Tibial nerve (tissue), 4 donors: ENCODE results near the gene NAIF1. TPM values are rescaled to one million over a fixed set of nuclear protein-coding genes. Genes with fewer than 3 reads are reported as not detected.
"Not testable (repeated sequence)": the region's sequence is repeated elsewhere in the genome, so short reads cannot be mapped to it uniquely, and the experiment has no call there.

Experiments
- DNase-seq, 2 donors: peaks; one replicate each; pipeline ENCODE4 v3.0.0-alpha.2; 2019; ENCODE audit warnings: low spot score in 2 of 2
- H3K27ac ChIP-seq, 4 donors: fragments of 200-600 bp; sonication (generic) in 3 of 4; one replicate each; pipeline ENCODE4 v1.5.1; 2017 to 2019; ENCODE audit warnings: mild to moderate bottlenecking in 1 of 4
- H3K27me3 ChIP-seq, 2 donors: fragments of 200-600 bp; sonication (generic) in 1 of 2; one replicate each; pipeline versions ENCODE4 v1.5.1 to v1.6.0; 2017 to 2019
- H3K36me3 ChIP-seq, 3 donors: fragments of 200-600 bp; sonication (generic); one replicate each; pipeline ENCODE4 v1.5.1; 2018 to 2019
- H3K4me1 ChIP-seq, 4 donors: fragments of 200-600 bp; sonication (generic) in 3 of 4; one replicate each; pipeline ENCODE4 v1.5.1; 2017 to 2019
- H3K4me3 ChIP-seq, 4 donors: fragments of 200-600 bp; sonication (generic) in 3 of 4; one replicate each; pipeline ENCODE4 v1.5.1; 2017 to 2019; ENCODE audit warnings: mild to moderate bottlenecking in 1 of 4, moderate library complexity in 1 of 4
- H3K9me3 ChIP-seq, 4 donors: fragments of 200-600 bp; sonication (generic) in 3 of 4; one replicate each; pipeline ENCODE4 v1.5.1; 2017 to 2019
- EP300 ChIP-seq, 2 donors: sonication (generic); formaldehyde crosslinking; IDR thresholded peaks; one replicate each; pipeline ENCODE4 v1.6.1; 2017; ENCODE audit warnings: antibody characterized with exemption in 2 of 2, mild to moderate bottlenecking in 1 of 2
- POLR2A ChIP-seq, 2 donors: fragments of 450-650 bp; IDR thresholded peaks; one replicate each; pipeline ENCODE4 v1.6.1; 2017; ENCODE audit warnings: antibody characterized with exemption in 2 of 2, mild to moderate bottlenecking in 2 of 2, moderate library complexity in 2 of 2
- WGBS, 2 donors: methylation state at CpG; one replicate each; pipeline ENCODE4 v1.1.5; 2018; 5-methylcytosine and 5-hydroxymethylcytosine counted together
- total RNA-seq, 4 donors: library from RNA; depleted of rRNA; stranded (reverse); fragments of >200 nt; gene quantifications; one replicate each; pipeline ENCODE4 v1.1.0, GENCODE V29; 2016
- TF ChIP-seq, protein P1 (sequence below), 5 experiments: fragments of 200-600 bp in 3 of 5; fragments of 450-650 bp in 2 of 5; sonication (generic) in 3 of 5; IDR thresholded peaks; one replicate each; pipeline ENCODE4 v1.5.1; 2016 to 2019; ENCODE audit warnings: antibody characterized with exemption in 5 of 5, mild to moderate bottlenecking in 3 of 5, moderate library complexity in 2 of 5

NAIF1 gene
- total RNA-seq, 4 donors from 2014 or later = 5.4 to 11.2 (median 8.1) TPM

DNA sequence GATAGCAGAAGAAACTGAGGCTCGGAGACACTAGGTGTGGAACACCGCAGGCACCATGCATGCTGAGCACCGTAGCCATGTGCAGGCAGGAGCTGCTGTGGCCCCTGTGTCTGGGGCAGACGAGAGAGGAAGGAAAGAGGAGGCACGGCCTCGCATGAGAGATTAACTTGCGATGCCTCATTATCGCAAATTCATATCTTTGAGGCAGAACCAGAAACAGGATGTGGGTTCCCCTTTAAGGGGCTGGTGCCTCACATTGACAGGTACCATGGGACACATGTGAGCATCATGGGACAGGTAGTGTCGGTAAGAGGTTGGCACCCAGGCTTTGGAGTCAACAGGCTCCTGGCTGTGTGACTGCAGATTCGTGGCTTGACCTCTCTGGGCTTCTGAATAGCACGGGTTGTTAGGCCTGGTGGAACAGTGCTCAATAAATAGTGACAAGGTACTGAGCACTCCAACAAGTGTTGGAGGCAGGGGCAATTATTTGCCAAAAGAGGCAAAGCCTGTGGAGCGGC is 40.8 kb downstream of the NAIF1 start:
- H3K4me3 ChIP-seq = no peak overlapping the region
- H3K9me3 ChIP-seq = no peaks in the 10 kb centered on the region
- peaks cover 0 to 7% (median 2%) of the 10 kb centered on the region in 4 donors for H3K4me1 ChIP-seq
- H3K27me3 ChIP-seq = no peaks in the 10 kb centered on the region
- DNase-seq = peak in 1 of 2 donors; percentile 8
- WGBS, 2 donors = 83 to 89% methylated on average over 11 to 12 of the region's 12 CpGs
- H3K27ac ChIP-seq = peak overlapping the region in 1 of 4 donors; percentile 68
- H3K36me3 ChIP-seq = no peaks in the 10 kb centered on the region
- TF ChIP-seq POLR2A (IDR thresholded peaks at IDR 0.05) (no peak), EP300 (IDR thresholded peaks at IDR 0.05) (no peak)
- TF ChIP-seq, protein P1, sequence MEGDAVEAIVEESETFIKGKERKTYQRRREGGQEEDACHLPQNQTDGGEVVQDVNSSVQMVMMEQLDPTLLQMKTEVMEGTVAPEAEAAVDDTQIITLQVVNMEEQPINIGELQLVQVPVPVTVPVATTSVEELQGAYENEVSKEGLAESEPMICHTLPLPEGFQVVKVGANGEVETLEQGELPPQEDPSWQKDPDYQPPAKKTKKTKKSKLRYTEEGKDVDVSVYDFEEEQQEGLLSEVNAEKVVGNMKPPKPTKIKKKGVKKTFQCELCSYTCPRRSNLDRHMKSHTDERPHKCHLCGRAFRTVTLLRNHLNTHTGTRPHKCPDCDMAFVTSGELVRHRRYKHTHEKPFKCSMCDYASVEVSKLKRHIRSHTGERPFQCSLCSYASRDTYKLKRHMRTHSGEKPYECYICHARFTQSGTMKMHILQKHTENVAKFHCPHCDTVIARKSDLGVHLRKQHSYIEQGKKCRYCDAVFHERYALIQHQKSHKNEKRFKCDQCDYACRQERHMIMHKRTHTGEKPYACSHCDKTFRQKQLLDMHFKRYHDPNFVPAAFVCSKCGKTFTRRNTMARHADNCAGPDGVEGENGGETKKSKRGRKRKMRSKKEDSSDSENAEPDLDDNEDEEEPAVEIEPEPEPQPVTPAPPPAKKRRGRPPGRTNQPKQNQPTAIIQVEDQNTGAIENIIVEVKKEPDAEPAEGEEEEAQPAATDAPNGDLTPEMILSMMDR (IDR thresholded peaks at IDR 0.05) = no peak

DNA sequence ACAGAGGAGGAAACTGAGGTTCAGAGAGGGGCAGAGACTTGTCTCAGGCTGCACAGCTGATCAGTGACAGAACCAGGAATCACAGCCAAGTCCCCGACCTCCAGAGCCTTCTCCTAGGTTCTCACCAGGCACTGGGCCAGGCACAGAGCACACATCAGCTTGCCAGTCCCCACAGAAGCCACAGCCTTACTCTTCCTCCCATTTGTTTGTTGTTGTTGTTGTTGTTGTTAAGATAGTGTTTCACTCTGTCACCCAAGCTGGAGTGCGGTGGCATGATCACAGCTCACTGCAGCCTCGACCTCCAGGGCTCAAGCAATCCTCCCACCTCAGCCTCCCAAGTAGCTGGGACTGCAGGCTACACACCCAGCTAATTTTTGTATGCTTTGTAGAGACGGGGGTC is 41.4 kb downstream of the NAIF1 start:
- no peak for TF ChIP-seq POLR2A (IDR thresholded peaks at IDR 0.05)
- TF ChIP-seq EP300 (IDR thresholded peaks at IDR 0.05) = no peak
- TF ChIP-seq, protein P1 (IDR thresholded peaks at IDR 0.05) = no peak
- Histone ChIP-seq H3K36me3 (no peaks in the 10 kb centered on the region), H3K27ac (peak overlapping the region in 1 of 4 donors; percentile 68), H3K4me1 (peaks cover 0 to 6% (median 2%) of the 10 kb centered on the region in 4 donors), H3K9me3 (no peaks in the 10 kb centered on the region), H3K4me3 (no peak overlapping the region), H3K27me3 (no peaks in the 10 kb centered on the region)
- WGBS, 2 donors = 63 to 87% methylated on average over 4 of the region's 4 CpGs
- no peak for DNase-seq

DNA sequence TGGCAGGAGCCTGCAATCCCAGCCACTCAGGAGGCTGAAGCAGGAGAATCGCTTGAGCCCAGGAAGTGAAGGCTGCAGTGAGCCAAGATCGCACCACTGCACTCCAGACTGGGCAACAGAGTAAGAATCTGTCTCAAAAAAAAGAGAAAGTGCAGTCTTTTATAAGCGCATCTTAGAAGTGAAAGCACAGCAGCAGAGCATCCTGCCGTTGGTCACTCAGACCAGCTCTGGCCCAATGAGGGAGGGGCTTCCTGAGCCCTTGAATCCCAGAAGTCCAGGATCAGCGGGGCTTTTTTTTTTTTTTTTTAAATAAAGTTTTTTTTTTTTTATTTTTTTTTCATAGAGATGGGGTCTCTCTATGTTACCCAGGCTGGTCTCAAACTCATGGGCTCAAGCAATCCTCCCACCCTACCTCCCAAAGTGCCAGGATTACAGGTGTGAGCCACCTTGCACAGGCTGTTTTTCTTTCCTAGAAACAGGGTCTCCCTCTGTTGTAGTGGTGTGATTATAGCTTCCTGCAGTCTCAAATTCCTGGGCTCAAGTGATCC is 42.3 kb downstream of the NAIF1 start:
- TF ChIP-seq, protein P1 (IDR thresholded peaks at IDR 0.05) = no peak
- TF ChIP-seq POLR2A (IDR thresholded peaks at IDR 0.05) = no peak
- TF ChIP-seq EP300 (IDR thresholded peaks at IDR 0.05) = no peak
- H3K4me3 ChIP-seq = no peak overlapping the region
- no peaks in the 10 kb centered on the region for H3K27me3 ChIP-seq
- H3K36me3 ChIP-seq = no peaks in the 10 kb centered on the region
- 74 to 75% methylated on average over 5 of the region's 5 CpGs for WGBS, 2 donors
- DNase-seq = no peak
- no peak overlapping the region for H3K27ac ChIP-seq
- H3K9me3 ChIP-seq = no peaks in the 10 kb centered on the region
- H3K4me1 ChIP-seq = peaks cover 0 to 6% (median 2%) of the 10 kb centered on the region in 4 donors

DNA sequence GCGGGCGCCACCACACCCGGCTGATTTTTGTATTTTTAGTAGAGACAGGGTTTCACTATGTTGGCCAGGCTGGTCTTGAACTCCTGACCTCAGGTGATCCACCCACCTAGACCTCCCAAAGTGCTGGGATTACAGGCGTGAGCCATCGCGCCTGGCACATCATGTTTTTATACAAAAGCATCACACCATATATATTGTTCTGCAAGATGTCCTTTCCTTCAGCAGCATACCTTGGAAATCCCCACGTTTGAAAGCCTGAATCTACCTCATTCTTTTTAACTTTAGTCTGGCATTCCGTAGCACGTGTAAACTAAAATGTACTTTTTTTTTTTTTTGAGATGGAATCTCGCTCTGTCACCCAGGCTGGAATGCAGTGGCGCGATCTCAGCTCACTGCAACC is 43.4 kb downstream of the NAIF1 start:
- 83 to 87% methylated on average over 12 of the region's 12 CpGs for WGBS, 2 donors
- H3K36me3 ChIP-seq, H3K27me3 ChIP-seq: not testable (repeated sequence)

DNA sequence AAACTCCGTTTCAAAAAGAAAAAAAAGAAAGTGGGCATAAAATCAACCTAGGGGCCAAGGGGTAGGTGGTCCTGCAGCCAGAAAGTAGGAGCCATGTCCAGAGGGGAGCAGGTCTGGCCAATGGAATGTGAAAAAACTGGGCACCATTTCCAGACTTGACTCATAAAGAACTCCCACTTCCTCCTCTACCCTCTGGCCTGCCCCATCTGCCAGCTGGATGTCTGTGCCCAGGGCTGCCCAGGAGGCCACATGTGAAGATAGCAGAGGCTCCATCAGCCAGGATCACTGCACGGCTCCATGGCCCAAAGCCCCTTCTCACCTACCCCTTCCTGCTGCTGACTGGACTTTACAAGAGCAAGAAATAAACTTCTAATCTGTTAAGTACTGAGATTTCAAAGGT is 44.2 kb downstream of the NAIF1 start:
- Histone ChIP-seq H3K27me3 (no peaks in the 10 kb centered on the region), H3K27ac (no peak overlapping the region), H3K4me3 (no peak overlapping the region), H3K36me3 (no peaks in the 10 kb centered on the region), H3K4me1 (peaks cover 0 to 6% (median 2%) of the 10 kb centered on the region in 4 donors), H3K9me3 (no peaks in the 10 kb centered on the region)
- 49 to 56% methylated on average over 2 of the region's 2 CpGs for WGBS, 2 donors
- DNase-seq = no peak
- no peak for TF ChIP-seq EP300 (IDR thresholded peaks at IDR 0.05)
- TF ChIP-seq, protein P1 (IDR thresholded peaks at IDR 0.05) = no peak
- no peak for TF ChIP-seq POLR2A (IDR thresholded peaks at IDR 0.05)

More for the DNA sequence above, 43.4 kb downstream of the NAIF1 start:
- H3K9me3 ChIP-seq, H3K27ac ChIP-seq, H3K4me1 ChIP-seq, DNase-seq, H3K4me3 ChIP-seq: not testable (repeated sequence)
